ENCODE results near the gene SYT17.

- TF ChIP-seq CTCF (IDR thresholded peaks at IDR 0.05) (no peak), POLR2A (IDR thresholded peaks at IDR 0.05) (no peak)
These were observed 113.2 kb downstream of the SYT17 start for GRCh38 chr16:19281246-19281645.

Data from body of pancreas (tissue), 4 donors.